Adipose tissue (tissue), 3 donors: ENCODE results near the gene FLT3LG. TPM values are rescaled to one million over a fixed set of nuclear protein-coding genes. Genes with fewer than 3 reads are reported as not detected.

Experiments used
- H3K27ac ChIP-seq: one replicate; pipeline ENCODE4 v1.5.1; 2013; ENCODE audit warnings: low read depth, low read length
- WGBS, 3 donors: extraction: QIAGEN DNeasy Blood & Tissue Kit; methylation state at CpG; one replicate each; pipeline ENCODE4 v1.1.7; 2013; 5-methylcytosine and 5-hydroxymethylcytosine counted together
- polyA plus RNA-seq, 3 donors: library from polyadenylated mRNA; stranded (reverse); fragments of 200-250 nt; gene quantifications; one replicate each; pipeline ENCODE4 v1.2.3, GENCODE V29; 2013
- donor health status: healthy with polysubstance abuse.
- donor health status: Bipolar disorder and iron deficiency.
- donor health status: healthy.

Gene FLT3LG
- polyA plus RNA-seq, 3 donors, result 2.6 to 20.5 (median 7.4) TPM

DNA sequence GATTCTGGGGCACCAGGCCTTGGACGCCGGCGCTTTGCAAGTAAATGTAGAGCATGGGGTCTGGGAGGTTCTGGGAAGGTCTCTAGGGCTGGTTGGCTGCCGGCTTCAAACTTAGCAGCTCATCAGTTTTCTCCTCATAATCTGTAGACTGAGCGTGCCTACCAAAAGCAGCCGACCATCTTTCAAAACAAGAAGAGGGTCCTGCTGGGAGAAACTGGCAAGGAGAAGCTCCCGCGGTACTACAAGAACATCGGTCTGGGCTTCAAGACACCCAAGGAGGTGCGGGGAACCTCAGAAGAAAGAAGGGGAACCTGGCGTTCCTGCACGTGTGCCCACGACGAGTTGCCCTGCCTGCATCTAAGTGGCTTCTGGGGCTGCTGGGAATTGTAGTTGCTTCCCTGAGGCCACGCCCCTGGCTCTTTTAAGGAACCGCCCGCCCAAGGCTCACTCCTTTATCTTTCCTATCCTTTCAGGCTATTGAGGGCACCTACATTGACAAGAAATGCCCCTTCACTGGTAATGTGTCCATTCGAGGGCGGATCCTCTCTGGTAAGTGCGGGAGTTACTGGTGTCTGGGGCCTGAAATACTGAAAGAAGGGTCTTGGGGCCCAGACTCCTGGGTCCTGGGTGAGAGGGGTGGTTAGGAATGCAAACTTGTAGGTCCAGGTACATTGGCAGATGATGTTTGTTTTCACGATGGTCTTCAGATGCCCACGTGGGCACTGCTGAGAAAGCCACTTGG, 23.2 kb downstream of the FLT3LG start:
- H3K27ac ChIP-seq, result no peak overlapping the region
- WGBS, 3 donors, result 15 to 17% (median 17%) methylated on average over 22 of the region's 22 CpGs

DNA sequence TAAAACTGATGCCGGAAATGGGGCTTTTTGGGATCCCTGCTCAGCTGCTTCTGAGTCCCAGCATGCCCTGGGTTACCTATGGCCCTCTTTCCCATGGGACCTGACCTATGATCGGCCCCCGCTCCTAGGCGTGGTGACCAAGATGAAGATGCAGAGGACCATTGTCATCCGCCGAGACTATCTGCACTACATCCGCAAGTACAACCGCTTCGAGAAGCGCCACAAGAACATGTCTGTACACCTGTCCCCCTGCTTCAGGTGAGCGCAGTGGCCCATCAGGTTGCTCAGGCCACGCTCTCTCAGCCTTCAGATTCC, 23.7 kb downstream of the FLT3LG start:
- H3K27ac ChIP-seq, result no peak overlapping the region
- 83 to 88% (median 86%) methylated on average over 12 of the region's 12 CpGs for WGBS, 3 donors

DNA sequence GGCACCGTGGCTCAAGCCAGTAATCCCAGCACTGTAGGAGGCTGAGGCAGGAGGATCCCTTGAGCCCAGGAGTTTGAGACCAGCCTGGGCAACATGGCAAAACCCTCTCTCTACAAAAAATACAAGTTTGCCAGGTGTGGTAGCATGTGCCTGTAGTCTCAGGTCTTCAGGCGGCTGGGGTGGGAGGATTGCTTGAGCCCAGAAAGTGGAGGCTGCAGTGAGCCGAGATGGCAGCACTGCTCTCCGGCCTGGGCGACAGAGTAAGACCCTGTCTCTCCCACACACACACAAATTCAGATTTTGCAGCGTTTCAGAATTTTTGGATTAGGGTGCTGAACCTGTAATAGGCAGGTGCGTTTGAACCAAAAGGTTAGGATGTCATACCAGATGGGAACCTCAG, 24.5 kb downstream of the FLT3LG start:
- WGBS, 3 donors, result 74 to 81% (median 81%) methylated on average over 7 of the region's 7 CpGs
- no peak overlapping the region for H3K27ac ChIP-seq

DNA sequence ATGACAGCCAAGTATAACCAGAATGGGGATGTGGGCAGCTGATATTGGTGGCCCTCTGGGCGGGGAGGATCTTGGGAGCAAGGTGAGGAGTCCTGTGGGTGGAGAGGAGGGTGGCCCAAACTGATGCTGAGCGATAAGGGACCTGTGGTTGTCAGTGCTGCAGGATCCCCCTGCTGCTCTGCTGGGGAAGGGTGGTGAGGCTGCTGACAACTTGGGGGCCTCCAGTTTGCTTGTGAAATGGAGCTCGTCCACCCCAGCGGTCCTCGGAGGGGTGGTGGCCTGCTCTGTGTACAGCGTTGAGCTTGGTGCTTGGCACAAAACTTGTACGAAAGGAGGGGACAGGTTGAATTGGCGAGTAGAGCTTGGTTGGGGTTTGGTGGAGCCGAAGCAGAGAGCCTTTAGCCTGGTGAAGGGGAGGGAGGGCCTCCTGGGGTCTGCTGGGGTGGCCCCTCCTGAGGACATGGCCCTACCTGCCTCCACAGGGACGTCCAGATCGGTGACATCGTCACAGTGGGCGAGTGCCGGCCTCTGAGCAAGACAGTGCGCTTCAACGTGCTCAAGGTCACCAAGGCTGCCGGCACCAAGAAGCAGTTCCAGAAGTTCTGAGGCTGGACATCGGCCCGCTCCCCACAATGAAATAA, 25.1 kb downstream of the FLT3LG start:
- WGBS, 3 donors, result 47 to 71% (median 63%) methylated on average over 19 of the region's 19 CpGs

DNA sequence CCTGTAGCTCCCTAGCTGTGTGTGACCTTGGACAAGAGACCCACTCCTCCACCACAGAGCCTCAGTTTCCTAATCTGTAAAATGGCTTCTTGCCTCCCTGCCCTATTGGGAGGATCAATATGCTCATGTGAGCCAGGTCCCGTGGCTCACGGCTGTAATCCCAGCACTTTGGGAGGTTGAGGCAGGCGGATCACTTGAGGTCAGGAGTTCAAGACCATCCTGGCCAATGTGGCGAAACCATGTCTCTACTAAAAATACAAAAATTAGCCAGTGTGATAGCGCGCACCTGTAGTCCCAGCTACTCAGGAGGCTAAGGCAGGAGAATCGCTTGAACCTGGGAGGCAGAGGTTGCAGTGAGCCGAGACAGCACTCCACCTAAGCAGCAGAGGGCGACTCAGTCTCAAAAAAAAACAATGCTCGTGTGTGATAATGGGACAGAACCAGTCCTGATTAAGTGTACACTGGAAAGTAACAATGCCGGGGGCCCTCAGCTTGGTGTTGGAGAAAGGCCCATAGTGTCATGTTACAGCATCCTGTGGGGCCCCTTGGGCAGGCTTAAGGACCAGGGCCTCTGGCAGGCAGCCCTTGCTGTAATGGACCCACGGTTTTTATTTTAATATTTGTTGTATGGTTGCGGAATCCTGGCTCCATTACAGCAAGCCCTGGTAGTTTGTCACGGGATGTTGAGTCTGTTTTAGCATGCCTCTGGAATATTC, 29.0 kb downstream of the FLT3LG start:
- H3K27ac ChIP-seq, result no peak overlapping the region
- WGBS, 3 donors, result 42 to 45% (median 42%) methylated on average over 14 of the region's 14 CpGs

More for the DNA sequence above, 25.1 kb downstream of the FLT3LG start:
- no peak overlapping the region for H3K27ac ChIP-seq

DNA sequence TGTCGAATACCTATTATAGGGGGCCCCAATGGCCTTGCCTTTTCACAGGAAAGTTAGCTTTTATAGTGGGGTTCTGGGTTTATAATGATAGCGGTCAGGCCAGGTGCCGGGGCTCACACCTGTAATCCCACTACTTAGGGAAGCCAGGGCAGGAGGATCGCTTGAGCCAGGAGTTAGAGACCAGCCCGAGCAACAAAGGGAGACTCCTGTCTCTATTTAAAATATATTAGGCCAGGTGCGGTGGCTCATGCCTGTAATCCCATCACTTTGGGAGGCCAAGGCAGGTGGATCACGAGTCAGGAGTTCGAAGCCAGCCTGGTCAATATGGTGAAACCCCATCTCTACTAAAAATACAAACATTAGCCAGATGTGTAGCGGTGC, 29.6 kb downstream of the FLT3LG start:
- no peak overlapping the region for H3K27ac ChIP-seq
- 67 to 84% (median 74%) methylated on average over 9 of the region's 9 CpGs for WGBS, 3 donors

DNA sequence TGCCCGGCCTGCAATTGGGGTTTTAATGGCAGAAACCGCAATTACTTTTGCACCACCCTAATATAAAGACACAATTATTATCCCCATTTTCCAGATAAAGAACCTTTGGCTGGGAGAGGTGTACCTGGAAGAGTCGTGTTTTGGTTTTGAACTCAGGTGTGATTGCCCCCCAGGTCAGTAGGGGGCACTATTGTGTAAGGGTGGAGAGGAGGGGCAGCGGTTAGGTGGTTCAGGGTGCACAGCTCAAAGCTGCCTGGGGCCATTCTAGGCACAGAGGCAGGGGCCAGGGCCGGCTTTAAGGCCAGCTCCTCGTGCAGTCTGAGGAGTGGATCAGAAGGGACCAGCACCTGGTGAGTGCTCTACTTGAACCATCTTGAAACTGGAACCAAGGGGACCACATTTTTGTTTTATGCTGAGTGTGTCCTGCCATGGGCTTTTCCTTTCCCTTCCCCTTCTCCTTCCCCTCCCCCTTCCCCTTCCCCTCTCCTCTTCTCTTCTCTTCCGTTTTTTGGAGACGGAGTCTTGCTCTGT, 32.6 kb downstream of the FLT3LG start:
- 23 to 30% (median 27%) methylated on average over 8 of the region's 8 CpGs for WGBS, 3 donors
- H3K27ac ChIP-seq, result no peak overlapping the region

DNA sequence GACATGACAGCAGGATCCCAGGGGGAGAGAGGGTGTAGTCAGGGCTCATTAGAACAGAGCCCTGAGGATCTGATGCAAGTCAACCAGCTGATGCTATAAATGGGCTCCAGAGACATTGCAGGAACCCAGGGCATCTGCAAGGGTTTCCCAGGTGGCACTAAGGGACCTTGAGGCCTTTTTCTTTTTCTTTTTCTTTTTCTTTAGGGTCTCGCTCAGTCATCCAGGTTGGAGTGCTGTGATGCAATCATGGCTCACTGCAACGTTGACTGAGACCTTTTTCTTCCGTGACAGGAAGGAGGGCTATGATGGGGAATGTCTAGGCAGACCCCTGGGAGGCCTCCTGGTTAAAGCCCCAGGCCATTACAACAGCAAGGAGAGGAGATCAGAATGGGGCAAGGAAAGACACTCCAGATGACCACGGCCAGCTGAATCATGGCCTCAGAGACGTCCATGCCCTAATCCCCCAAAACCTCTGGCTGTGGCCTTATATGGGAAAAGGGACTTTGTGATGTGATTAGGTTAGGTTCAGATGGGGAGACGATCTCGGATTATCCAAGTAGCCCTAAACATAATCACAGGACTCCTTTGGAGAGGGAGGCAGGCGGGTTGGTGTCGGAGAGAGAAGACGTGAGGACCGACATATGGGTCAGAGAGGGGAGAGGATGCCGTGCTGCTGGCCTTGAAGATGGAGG, 33.9 kb downstream of the FLT3LG start:
- 80 to 85% (median 84%) methylated on average over 12 of the region's 12 CpGs for WGBS, 3 donors

DNA sequence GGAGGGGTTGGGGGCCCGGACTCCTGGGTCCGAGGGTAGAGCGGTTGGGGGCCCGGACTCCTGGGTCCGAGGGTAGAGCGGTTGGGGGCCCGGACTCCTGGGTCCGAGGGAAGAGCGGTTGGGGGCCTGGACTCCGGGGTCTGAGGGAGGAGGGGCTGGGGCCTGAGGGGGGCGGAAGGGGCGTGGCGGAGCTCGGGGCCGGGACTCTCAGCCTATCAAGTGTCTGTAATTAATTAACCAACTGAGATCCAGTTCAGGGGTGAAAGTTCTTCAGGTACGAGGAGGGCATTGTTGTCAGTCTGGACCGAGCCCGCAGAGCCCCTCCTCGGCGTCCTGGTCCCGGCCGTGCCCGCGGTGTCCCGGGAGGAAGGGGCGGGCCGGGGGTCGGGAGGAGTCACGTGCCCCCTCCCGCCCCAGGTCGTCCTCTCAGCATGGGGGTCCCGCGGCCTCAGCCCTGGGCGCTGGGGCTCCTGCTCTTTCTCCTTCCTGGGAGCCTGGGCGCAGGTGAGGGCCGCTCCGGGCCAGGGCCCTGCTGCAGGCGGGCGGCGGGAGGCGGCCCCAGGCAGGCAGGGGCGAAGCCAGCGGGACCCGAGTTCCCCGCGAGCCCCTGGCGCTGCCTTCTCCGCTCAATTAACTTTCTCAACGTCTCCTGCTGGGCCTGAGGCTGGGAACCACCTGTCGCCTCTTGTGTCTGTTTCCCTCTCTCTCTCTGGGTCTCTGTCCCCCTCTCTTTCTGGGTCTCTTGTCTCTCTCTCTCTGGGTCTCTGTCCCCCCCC, 39.1 kb downstream of the FLT3LG start:
- WGBS, 3 donors, result 1 to 2% (median 1%) methylated on average over 37 to 50 of the region's 50 CpGs
- H3K27ac ChIP-seq, result no peak overlapping the region

More for the DNA sequence above, 33.9 kb downstream of the FLT3LG start:
- H3K27ac ChIP-seq, result no peak overlapping the region

DNA sequence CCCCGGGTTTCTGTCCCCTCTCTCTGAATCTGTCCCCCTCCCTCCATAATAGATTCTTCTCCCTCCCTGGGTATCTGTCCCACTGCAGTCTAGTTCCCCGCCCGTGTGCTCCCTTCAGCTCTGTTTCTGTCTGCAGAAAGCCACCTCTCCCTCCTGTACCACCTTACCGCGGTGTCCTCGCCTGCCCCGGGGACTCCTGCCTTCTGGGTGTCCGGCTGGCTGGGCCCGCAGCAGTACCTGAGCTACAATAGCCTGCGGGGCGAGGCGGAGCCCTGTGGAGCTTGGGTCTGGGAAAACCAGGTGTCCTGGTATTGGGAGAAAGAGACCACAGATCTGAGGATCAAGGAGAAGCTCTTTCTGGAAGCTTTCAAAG, 39.7 kb downstream of the FLT3LG start:
- H3K27ac ChIP-seq, result no peak overlapping the region
- 19 to 45% (median 42%) methylated on average over 12 of the region's 12 CpGs for WGBS, 3 donors

DNA sequence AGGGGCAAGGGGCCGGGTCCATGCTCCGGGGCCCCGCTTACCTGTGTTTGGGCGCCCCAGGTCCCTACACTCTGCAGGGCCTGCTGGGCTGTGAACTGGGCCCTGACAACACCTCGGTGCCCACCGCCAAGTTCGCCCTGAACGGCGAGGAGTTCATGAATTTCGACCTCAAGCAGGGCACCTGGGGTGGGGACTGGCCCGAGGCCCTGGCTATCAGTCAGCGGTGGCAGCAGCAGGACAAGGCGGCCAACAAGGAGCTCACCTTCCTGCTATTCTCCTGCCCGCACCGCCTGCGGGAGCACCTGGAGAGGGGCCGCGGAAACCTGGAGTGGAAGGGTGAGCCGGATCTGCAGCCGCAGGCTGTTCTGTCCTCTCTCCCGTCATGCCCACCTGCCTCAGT, 40.1 kb downstream of the FLT3LG start:
- no peak overlapping the region for H3K27ac ChIP-seq
- 36 to 87% (median 83%) methylated on average over 21 of the region's 21 CpGs for WGBS, 3 donors

DNA sequence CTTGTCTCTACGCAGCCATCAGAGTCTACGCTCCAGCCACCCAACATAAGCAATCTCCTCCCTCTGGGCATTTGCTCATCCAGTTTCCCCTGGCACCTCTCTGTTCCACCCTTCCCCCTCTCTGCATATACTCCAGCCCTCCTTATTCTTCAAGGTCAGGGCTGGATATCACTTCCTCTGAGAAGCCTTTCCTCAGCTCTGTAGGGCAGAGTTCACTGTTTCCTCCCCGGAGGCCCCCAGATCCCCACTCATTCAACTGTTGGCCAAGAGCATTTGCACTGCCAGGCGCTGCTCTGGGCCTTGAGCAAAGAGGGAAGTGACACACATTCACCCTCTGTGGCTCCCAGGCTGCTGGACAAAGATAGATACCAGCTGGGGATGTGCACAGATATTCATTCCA, 41.8 kb downstream of the FLT3LG start:
- no peak overlapping the region for H3K27ac ChIP-seq
- 16 to 50% (median 27%) methylated on average over 4 of the region's 4 CpGs for WGBS, 3 donors

DNA sequence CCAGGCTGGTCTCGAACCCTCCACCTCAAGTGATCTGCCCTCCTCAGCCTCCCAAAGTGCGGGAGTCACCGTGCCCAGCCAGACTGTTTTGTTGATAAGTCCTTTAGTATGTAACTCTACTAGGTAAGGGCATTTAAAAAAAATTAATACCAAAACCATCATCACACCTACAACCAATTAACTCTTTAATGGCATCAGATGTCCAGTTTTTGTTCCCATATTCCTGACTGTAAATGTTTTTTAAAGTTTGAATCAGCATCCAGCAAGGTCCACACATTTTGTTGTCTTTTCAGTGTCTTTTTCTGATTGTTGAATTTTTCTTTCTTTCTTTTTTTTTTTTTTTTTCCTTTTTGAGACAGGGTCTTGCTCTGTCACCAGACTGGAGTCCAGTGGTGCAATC, 44.0 kb downstream of the FLT3LG start:
- 93 to 98% (median 98%) methylated on average over 3 of the region's 3 CpGs for WGBS, 3 donors
- H3K27ac ChIP-seq, result no peak overlapping the region

DNA sequence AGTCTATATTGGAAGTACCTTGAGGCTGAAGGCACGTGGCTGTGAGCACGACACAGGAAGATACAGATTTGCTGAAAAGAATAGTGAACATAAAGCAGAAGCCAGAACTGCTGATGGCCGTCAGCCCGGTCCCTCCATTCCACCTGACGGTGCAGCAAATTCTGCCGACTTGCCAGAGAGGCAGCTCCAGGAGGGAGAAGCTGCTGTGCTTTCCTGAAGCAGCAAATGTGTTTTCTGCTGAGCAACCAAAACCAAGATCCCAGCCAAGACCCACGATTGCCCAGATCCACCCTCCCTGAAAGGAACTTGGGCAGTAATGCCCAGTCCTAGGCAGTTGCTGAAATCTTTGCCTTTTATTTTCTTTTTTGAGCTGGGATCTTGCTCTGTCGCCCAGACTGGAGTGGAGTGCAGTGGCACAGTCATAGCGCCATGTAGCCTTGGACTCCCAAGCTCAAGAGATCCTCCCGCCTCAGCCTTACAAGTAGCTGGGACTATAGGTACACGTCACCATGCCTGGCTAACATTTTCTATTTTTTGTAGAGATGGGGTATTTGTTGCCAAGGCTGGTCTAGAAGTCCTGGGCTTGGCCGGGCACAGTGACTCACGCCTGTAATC, 46.8 kb downstream of the FLT3LG start:
- 77 to 87% (median 84%) methylated on average over 13 of the region's 13 CpGs for WGBS, 3 donors
- no peak overlapping the region for H3K27ac ChIP-seq

DNA sequence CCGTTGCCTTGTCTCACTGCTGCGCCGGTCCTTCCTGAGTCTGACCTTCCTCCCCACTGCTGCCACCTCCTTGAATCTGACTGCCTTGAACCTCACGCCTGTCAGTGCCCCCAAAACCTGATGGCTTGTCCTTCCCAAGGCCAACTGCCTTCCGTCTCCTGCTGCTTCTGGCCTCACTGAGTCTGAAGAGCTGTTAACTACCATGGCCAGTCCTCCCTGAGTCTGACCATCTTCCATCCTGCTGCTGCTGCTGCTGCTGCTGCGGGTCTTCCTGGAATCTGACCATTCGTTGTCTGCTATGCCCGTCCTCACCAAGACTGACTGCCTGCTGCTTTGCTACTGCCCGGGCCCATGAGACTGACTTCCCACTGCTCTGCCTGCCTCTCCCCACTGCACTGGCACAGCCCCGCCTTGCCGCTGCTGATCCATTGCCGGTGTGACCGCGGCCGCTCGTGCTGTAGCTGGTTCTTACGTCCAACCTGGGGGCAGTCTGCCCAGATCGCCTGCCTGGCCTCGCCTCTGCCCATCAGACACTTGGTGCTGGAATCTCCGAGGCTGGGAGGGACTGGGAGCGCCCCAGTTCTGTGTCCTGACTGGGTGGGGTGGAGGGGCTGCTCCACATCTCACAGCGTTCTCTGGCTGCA, 50.9 kb downstream of the FLT3LG start:
- H3K27ac ChIP-seq, result no peak overlapping the region
- 81 to 89% (median 88%) methylated on average over 22 of the region's 22 CpGs for WGBS, 3 donors

DNA sequence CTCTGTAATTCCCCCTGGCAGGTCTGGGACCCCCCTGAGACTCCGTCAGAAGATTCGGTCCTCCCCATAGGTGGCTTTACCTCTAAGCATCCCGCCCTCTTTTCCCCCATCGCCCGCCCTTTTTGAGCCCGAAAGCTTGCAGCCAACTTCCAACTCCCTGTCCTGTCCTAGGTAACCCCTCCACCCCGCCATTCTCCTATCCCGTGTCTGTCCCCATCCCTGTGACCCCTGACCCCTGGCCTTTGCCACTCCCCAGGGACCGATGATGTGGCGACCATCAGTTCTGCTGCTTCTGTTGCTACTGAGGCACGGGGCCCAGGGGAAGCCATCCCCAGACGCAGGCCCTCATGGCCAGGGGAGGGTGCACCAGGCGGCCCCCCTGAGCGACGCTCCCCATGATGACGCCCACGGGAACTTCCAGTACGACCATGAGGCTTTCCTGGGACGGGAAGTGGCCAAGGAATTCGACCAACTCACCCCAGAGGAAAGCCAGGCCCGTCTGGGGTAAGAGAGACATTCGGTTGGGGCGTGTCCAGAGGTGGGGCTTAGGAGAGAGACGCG, 54.3 kb downstream of the FLT3LG start:
- no peak overlapping the region for H3K27ac ChIP-seq
- 38 to 55% (median 50%) methylated on average over 24 to 25 of the region's 25 CpGs for WGBS, 3 donors

DNA sequence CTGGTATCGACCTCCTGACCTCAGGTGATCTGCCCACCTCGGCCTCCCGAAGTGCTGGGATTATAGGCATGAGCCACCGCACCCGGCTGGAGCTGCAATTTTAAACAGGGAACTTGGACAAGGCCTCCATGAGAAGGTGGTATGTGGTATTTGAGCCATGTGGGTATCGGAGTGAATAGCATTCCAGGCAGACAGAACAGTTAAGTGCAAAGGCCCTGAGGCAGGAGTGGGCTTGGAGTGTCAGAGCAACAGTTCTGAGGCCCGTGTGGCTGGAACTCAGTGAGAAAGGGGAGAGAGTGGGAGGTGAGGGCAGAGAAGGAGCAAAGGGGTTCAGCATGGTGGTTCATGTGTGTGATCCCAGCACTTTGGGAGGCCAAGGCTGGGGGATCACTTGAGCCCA, 56.7 kb downstream of the FLT3LG start:
- no peak overlapping the region for H3K27ac ChIP-seq
- 90 to 98% (median 92%) methylated on average over 7 of the region's 7 CpGs for WGBS, 3 donors
